A172 (cell line): ENCODE measurements around the gene ZBTB39. TPM values are rescaled to one million over a fixed set of nuclear protein-coding genes. Genes with fewer than 3 reads are reported as not detected.
"Not testable (repeated sequence)": the region's sequence is repeated elsewhere in the genome, so short reads cannot be mapped to it uniquely, and the experiment has no call there.

Experiments
- DNase-seq: peaks from one replicate; pipeline ENCODE4 v3.0.0-alpha.2; 2015; ENCODE audit warnings: low spot score
- total RNA-seq: library from RNA; depleted of rRNA; stranded (reverse); fragments of >200 nt; shearing (Covaris generic); gene quantifications from 2 replicates; pipeline ENCODE4 v1.2.3, GENCODE V29; 2014; rRNA removed

ZBTB39 gene, protein sequence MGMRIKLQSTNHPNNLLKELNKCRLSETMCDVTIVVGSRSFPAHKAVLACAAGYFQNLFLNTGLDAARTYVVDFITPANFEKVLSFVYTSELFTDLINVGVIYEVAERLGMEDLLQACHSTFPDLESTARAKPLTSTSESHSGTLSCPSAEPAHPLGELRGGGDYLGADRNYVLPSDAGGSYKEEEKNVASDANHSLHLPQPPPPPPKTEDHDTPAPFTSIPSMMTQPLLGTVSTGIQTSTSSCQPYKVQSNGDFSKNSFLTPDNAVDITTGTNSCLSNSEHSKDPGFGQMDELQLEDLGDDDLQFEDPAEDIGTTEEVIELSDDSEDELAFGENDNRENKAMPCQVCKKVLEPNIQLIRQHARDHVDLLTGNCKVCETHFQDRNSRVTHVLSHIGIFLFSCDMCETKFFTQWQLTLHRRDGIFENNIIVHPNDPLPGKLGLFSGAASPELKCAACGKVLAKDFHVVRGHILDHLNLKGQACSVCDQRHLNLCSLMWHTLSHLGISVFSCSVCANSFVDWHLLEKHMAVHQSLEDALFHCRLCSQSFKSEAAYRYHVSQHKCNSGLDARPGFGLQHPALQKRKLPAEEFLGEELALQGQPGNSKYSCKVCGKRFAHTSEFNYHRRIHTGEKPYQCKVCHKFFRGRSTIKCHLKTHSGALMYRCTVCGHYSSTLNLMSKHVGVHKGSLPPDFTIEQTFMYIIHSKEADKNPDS
- total RNA-seq = 3.7 and 4.7 TPM in 2 replicates

DNA sequence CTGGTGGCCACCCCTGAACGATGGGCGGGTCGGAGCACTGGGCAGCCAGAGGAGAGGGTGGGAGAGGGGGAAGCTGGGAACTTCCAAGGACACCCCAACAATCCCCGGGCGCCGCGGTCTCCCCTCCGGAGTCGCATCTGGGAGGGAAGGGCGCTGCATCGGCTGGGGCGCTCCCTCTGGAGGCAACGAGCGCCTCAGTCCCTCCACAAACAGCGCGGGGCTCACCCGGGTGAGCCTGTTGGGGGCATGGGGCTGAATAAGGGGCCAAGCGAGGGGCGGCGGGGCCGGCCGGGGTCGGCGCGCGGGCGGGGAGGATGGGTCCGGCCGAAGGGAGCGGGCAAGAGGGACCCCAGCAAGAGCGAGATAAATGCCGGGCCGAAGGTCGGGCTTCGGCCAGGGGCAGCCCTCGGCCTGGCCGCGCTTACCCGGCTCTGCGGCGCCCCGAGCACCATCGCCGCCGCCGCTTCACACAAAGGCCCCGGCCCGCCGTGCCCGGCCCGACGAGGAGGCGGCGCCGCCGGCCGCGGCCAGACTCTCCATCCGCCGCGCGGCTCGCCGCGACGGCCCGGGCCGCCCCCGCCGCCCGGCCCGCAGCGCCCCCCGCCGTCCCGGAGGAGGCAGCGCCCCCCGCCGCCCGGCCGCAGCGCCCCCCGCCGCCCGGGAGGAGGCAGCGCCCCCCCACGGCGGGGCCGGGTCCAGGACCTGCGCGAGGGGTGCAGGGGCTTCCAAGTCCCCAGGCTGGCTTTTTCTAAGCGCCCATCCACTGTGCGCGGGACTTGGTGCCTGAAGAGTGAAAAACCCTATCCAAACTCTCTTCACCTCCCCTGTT lies at the start of gene ZBTB39:
Gene ZBTB39, minus strand, starts transcription at position 567 of the 829 bp plus-strand sequence. CDS start 1,629 bp downstream, outside the sequence.
- DNase-seq = no peak

DNA sequence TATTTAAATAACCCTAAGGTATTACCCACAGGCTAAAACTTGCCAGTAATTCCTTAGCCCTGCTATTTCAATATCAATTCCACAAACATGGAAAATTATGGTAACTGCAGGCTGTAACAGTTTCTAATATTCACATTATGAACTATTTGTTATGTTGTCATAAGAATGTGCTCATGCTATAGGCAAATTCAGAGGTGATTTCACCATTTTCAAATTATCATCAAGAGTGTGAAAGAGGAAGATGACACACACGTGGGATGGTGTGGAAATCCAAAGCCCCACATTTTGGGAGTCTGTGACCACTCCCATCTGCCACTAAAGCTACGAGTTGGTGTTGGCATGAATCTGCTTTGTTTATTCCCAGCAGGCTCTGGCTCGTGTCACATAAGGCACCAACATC lies 49.5 kb upstream of the ZBTB39 start:
- no peak for DNase-seq

DNA sequence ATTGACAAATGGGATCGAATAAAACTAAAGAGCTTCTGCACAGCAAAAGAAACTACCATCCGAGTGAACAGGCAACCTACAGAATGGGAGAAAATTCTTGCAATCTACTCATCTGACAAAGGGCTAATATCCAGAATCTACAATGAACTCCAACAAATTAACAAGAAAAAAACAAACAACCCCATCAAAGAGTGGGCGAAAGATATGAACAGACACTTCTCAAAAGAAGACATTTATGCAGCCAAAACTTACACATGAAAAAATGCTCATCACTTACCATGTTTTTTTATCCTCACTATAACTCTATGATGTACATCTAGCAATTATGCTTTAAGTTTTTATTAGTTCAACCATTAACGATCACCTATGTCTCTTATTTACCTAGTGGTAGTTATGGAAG lies 47.6 kb upstream of the ZBTB39 start:
- DNase-seq = not testable (repeated sequence)

DNA sequence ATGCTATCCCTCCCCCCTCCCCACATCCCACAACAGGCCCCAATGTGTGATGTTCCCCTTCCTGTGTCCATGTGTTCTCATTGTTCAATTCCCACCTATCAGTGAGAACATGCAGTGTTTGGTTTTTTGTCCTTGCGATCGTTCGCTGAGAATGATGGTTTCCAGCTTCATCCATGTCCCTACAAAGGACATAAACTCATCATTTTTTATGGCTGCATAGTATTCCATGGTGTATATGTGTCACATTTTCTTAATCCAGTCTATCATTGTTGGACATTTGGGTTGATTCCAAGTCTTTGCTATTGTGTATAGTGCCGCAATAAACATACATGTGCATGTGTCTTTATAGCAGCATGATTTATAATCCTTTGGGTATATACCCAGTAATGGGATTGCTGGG lies 46.8 kb upstream of the ZBTB39 start:
- not testable (repeated sequence) for DNase-seq

DNA sequence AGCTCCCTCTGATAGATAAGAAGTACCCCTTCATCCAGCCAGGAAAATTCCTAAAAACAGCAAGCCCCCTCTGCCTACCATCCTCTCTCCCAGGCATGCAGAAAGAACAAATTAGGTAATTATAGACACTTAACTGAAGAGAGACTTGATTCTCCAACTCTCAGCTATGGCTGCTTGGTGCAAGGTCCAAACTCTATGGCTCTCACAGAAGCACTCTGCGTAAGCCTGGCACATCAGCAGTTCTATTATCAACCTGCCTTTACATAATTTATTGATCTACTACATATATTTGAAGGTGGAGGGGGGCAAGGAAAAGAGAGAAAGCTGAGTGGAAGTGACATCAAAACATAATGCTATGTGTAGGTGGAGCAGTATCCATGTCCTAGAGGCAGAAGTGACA lies 44.7 kb upstream of the ZBTB39 start:
- no peak for DNase-seq

DNA sequence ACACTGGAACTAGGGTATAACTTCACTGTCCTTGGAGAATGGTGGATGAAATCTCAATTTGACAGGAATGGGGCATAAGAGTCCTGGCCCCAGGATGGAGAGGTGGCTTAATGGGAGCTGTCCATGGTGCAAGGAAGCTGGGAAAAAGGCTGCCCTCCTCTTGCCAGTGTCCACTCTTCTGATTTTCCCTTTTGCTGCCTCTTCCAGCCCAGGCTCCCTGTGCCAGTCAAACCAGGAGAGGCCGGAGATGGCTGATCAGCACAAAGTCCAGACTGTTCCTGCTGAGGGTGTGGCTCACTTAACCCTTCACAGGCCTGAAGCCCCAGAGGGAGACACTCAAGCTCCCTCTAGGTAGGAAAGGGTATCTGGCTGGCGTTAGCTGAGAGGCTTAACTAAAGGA lies 43.5 kb upstream of the ZBTB39 start, which contains the start of gene MYO1A:
Gene MYO1A, minus strand, starts transcription at position 240 of the 400 bp plus-strand sequence. CDS start 1,806 bp downstream, outside the sequence.
- peak; percentile 35 for DNase-seq

DNA sequence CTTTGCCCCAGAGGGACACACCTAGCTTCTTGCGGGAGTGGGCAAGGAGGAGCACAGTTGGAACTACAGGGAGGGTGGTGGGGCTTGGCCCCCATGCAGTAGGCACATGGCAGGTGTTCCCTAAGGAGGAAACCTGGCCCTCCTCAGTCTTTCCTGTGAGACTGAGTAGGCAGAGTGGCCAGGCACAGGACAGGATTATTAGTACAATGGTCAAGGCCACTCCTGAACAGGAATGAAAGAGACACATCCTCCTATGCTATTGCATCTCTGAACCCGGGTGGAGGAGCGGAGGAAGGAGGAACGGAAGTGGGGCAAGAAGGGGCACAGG lies 42.7 kb upstream of the ZBTB39 start:
- DNase-seq = no peak

DNA sequence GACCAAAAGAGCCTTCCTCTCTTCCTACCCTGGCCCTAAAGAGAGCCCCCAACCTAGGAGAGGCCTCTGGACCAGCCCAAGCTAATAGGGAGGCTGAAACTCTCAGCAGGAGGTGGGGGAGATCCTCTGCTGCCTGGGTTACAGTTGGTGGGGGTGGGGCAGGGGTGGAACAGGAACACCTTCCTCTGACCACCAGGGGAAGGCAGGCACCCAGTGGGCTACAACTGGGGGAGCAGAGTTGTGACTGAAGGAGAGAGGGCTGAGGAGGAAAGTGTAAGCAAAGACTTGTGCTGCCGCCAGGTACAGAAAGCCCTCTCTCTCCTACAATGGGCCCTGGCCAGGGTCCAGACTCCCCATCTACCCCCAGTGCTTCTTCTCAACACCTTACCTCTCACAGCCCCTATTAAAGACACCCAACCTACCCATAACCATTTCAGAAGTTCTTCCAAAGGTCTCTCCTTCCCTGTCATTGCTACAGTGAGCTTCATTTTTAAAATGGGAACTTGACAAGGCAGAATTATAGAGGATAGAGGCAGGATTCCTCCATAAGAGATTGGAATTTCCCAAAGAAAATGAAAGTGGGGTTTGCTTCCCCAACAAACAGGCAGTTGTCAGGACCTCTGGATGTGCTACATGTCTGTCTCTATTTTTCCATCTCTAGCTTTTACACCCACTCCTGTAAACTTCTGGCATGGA lies 42.2 kb upstream of the ZBTB39 start:
- no peak for DNase-seq

DNA sequence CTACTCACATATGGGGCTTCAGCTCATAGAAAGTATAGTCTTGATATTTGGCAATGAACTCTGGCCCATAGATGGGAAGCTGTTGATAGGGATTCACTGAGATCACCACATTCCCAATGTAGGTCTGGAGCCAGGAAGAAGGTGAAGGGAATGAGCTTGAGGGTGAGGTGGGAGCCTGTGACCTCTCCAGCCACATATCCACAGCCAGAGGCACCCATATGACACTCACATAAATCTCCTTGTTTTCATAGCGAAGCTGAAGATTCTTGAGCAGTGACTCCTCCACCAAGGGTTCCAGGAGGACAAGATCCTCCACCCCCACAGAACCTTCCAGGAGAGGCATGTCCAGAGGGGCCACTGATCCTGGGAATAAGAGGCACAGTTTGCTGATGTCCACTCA lies 41.6 kb upstream of the ZBTB39 start:
- peak; percentile 58 for DNase-seq

DNA sequence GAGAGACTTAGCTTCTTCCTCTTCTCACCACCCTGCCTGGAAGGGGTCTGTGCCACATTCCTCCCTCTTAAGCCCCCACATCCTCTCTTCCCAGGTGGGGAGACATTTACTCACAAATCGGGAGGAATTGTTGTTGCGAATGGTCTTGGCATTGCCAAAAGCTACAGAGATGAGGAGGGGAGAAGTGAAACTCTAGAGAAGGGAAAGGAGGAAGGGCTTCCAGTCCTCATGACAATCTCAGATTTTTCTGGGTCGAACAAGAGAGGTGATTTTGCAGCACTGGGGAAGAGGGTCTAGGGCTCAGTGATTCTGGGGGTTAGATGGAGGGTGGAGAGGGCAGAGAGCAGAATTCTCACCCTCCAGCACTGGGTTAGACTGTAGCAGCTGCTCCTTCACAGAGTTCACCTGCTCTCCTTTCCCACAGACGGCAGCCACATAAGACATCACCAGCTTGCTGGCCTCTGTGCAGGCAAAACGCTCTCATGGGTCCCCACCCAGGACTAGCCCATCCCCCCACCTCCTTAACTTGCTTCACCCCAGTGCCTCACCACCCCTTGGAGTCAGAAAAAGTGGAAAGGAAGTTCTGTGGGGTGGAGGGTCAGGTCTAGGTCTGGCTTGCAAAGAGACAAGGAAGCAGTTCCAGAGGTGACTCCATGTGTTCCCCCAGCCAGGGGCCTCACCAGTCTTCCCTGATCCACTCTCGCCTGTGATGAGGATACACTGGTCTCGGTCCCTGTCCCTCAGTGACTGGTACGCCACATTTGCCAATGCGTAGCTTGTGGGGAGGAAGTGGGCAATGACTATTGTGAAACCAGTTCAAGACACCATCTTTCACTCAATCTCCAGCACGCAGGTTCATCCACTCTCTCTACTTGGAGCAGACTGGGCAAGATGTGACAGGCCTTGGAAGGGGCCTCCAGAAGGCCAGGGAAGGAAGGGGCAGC lies 40.9 kb upstream of the ZBTB39 start:
- no peak for DNase-seq

DNA sequence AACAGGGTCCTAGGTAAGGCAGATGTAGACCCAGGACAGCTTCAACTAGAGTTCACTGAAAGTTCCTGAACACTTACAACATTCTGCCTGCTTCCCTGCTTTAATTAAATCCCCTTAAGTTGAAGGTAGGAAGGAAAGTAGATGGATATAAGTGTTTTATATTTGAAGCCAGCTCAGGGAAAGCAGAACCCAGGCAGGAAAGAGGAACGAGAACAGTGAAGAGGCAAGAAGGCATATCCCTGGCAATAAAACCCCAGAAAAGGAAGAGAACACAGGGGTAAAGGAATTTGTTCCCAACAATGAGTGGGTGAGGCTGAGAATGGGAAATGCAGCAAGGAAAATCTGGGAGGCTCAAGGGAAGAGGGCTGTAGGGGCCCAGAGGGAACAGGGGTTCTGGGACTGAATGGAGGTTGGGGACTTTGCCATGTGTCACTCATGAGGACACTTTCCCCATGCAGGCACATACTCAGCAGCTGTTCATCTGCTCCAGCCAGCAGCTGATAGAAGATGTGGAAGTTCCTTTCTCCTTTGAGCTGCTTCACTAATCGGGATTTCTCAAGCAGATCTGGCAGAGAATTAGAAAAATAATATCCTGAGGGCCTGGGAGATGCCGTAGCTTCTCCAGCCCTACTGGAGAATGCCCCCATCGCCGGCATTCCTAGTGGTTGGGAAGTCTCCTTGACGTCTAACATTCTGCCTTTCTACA lies 39.9 kb upstream of the ZBTB39 start:
- no peak for DNase-seq

DNA sequence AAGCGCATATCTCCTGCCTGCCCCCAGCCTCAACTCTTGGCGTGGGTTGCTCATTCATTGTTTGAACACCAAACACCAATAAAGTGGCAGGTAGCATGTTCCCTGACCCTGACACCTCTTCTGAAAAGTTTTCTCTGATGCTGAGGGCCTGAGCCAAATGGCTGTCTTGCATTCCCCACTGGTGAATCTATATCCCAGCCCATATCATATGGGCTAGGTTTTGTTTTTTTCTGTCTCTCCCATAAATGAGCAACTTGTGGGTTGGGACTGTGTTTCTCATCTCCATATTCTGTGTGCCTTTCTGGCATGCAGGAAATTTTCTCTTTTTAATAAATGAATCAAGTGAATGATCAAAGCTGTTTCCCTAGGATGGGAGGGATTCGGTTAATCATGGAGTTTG lies 38.5 kb upstream of the ZBTB39 start:
- no peak for DNase-seq

DNA sequence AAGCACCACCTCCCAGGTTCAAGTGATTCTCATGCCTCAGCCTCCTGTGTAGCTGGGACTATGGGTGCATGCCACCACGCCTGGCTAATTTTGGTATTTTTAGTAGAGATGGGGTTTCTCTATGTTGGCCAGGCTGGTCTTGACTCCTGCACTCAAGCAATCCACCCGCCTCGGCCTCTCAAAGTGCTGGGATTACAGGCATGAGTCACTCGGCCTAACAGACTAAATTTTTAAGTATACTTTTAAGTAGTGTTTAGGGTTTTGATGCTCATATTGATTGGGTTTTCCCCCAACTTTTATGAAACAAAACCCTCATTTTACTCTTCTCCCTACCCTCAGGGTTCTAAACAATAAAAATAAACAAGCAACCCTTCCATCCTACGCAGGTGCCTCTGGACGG lies 38.1 kb upstream of the ZBTB39 start:
- DNase-seq = no peak

DNA sequence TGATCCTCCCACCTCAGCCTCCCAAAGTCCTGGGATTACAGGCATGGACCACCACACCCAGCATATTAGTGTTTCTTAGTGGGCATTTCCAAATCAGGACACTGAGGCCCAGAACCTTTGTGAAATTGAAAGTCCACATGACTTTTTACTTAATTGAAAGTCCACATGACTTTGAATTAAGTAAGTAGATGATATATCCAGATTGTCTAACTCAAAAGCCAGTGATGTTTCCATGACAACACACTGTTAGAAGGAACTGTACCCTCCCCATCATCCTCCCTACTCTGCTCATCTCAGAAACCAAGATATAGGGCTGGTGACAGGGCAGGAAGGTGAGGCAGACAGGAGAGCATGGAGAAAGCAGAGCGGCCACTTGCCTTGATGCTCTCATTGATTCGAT lies 36.3 kb upstream of the ZBTB39 start:
- no peak for DNase-seq

DNA sequence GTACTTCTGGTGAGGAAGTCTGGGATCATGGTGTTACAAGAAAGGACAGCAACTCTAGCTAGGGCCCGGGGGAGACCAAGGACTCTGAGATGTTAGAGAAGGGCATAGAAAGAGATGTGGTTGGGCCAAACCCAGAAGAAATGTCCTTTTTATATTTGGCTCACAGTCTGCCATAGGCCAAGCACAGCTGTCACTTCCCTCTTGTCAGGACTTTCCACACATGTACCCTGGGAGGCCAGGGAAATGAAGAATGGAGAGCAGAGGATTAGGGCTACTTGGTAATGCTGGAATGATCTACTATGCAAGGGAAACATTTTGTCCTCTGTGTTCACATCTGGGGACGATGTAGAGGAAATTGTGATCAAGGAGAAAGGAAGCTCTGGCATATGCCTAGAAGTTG lies 34.4 kb upstream of the ZBTB39 start:
- DNase-seq = no peak

DNA sequence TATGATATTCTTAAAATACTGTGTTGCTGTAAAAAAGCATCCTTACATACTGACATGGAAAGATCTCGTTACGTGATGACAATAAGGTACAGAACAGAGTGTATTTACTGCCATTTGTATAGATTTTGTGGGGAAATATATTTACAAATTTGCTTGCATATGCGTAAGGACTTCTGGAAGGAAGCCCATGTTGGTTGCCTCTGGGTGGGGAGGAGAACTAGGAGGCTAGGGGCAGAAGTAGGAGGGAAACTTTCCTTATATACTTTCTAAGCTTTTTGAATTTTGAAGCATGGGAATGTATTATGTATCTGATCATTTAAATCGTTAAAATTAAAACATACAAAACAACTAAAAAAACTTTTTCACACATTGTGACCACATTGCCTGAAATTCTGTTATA lies 33.9 kb upstream of the ZBTB39 start:
- no peak for DNase-seq

DNA sequence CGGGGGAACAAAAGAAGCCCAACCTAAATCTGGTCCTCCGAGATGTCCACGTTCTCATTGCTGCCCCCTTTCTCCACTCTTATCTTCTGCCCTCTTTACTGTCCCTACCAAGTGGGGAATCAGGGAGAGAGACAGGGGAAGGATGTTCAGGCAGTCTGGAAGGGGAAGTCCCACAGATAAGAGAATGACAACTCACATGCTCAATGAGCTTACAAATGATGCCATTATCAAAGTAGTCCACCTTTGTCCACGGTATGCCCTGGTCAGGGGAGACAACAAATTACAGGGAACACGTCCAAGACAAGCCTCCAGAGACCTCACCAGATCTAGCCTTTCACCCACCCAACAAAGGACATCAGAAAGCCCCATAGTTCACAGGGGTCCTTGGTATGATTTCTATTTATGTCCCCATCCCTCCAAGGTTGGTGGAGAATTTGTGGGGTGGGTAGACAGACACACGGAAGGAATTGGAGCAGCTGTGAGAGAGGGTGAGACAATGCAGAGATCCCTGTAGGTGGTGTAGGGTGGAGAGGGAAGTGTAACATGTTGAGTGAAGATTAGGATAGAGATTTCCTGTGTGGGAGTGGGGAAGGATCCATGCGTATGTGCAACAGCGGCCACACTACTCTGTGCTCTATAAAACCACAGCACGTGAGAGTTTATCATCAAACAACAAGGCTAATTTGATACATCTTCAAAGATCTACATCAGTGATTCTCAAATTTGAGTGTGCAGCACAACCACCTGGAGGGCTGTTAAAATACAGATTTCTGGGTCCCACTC lies 32.9 kb upstream of the ZBTB39 start:
- no peak for DNase-seq

DNA sequence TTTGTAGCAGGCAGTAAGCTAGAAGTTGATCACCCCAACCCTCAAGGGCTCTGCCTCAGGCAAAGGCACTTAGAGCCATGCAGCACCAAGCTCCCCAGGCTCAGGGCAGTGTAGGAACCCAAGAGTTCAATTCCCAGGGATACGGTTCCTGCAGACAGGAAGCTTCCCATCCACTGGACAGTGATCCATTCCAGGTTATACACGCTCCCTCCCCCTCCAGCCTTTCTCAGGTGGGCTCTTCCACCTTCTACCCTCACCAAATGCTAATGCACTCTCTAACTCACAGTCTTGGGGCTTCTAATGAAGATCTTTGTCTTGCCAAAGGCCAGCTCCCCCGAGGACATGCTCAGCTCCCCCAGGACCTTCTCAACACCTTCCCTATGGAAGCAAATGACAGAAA lies 30.9 kb upstream of the ZBTB39 start:
- no peak for DNase-seq

DNA sequence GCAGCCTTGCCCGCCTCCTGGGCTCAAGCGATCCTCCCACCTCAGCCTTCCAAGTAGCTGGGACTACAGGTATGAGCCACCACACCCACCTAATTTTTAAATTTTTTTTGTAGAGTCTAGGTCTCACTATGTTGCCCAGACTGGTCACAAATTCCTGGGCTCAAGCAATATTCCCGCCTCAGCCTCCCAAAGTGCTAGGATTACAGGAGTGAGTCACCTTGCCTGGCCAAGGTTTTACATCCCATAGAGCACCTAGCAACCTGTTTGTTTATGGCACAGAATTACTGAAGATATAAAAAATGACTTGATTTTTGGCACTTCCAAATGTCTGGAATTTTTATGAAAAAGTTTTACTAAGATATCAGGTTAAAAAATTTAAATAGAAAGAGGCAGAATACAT lies 27.1 kb upstream of the ZBTB39 start:
- no peak for DNase-seq
